PC-3 (cell line): Measurements from ENCODE around the gene DPY19L2.
"Not testable (repeated sequence)": the region's sequence is repeated elsewhere in the genome, so short reads cannot be mapped to it uniquely, and the experiment has no call there.

Experiments
- EZH2 ChIP-seq: fragments of 300-600 bp; sonication (generic); IDR thresholded peaks from one replicate; pipeline ENCODE4 v1.6.1; 2017; ENCODE audit warnings: antibody characterized with exemption, mild to moderate bottlenecking, low read length; ENCODE audit not compliant: unreplicated experiment
- TF ChIP-seq, protein P1 (sequence below): fragments of 300-600 bp; sonication (generic); conservative IDR thresholded peaks from 2 replicates; pipeline ENCODE4 v1.5.1; 2017; ENCODE audit warnings: antibody characterized with exemption, low read depth, mild to moderate bottlenecking, low read length

- TF ChIP-seq, protein P1, sequence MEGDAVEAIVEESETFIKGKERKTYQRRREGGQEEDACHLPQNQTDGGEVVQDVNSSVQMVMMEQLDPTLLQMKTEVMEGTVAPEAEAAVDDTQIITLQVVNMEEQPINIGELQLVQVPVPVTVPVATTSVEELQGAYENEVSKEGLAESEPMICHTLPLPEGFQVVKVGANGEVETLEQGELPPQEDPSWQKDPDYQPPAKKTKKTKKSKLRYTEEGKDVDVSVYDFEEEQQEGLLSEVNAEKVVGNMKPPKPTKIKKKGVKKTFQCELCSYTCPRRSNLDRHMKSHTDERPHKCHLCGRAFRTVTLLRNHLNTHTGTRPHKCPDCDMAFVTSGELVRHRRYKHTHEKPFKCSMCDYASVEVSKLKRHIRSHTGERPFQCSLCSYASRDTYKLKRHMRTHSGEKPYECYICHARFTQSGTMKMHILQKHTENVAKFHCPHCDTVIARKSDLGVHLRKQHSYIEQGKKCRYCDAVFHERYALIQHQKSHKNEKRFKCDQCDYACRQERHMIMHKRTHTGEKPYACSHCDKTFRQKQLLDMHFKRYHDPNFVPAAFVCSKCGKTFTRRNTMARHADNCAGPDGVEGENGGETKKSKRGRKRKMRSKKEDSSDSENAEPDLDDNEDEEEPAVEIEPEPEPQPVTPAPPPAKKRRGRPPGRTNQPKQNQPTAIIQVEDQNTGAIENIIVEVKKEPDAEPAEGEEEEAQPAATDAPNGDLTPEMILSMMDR = not testable (repeated sequence)
- TF ChIP-seq EZH2 = not testable (repeated sequence)
These were observed 12.5 kb upstream of the DPY19L2 start for GRCh38 chr12:63680758-63681157.
